BJ (cell line): ENCODE results near the gene RSRP1. TPM values are rescaled to one million over a fixed set of nuclear protein-coding genes. Genes with fewer than 3 reads are reported as not detected.
"Not testable (repeated sequence)": the region's sequence is repeated elsewhere in the genome, so short reads cannot be mapped to it uniquely, and the experiment has no call there.

ENCODE experiments used
- CTCF ChIA-PET: fragments of 350-600 bp; formaldehyde crosslinking; extraction: SDS; loops from one replicate; lab custom pipeline; 2021; ENCODE audit warnings: antibody characterized with exemption, inconsistent platforms; lab: Yijun Ruan, JAX
- POLR2A ChIA-PET: fragments of 300-600 bp; sonication (Branson Sonifier 250); formaldehyde crosslinking; extraction: SDS; loops from one replicate; lab custom pipeline; 2021; ENCODE audit warnings: antibody characterized with exemption; lab: Charles Lee
- DNase-seq: peaks from one replicate; pipeline ENCODE4 v3.0.0-alpha.2; 2011; ENCODE audit warnings: low read depth
- H3K27me3 ChIP-seq: 2 replicates; pipeline ENCODE4 v1.6.0; 2011; ENCODE audit warnings: low read length; ENCODE audit not compliant: control insufficient read depth, insufficient read depth
- H3K36me3 ChIP-seq: 2 replicates; pipeline ENCODE4 v1.5.1; 2011; ENCODE audit warnings: low read length; ENCODE audit not compliant: control insufficient read depth, insufficient read depth
- H3K4me3 ChIP-seq: 2 replicates; pipeline ENCODE4 v1.5.1; 2011; ENCODE audit warnings: low read depth, mild to moderate bottlenecking, control low read depth, low read length
- polyA minus RNA-seq: library from RNA; depleted of rRNA, polyadenylated mRNA; stranded (reverse); fragments of >200 nt; gene quantifications from 2 replicates; pipeline ENCODE4 v1.2.3, GENCODE V29; 2011; rRNA and poly(A)+ RNA removed
- polyA plus RNA-seq: library from polyadenylated mRNA; depleted of rRNA; stranded (reverse); fragments of >200 nt; gene quantifications from 2 replicates; pipeline ENCODE4 v1.2.3, GENCODE V29; 2011; rRNA removed
- TF ChIP-seq, protein P1 (sequence below): IDR thresholded peaks from 2 replicates; pipeline ENCODE4 v1.5.1; 2011; ENCODE audit warnings: low read depth, mild to moderate bottlenecking, control low read depth, inconsistent platforms, low read length, moderate library complexity; ENCODE audit not compliant: insufficient read depth

RSRP1 gene, protein sequence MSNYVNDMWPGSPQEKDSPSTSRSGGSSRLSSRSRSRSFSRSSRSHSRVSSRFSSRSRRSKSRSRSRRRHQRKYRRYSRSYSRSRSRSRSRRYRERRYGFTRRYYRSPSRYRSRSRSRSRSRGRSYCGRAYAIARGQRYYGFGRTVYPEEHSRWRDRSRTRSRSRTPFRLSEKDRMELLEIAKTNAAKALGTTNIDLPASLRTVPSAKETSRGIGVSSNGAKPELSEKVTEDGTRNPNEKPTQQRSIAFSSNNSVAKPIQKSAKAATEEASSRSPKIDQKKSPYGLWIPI
- 59.7 and 70.4 TPM in 2 replicates for polyA plus RNA-seq
- 42.7 and 56.1 TPM in 2 replicates for polyA minus RNA-seq

DNA sequence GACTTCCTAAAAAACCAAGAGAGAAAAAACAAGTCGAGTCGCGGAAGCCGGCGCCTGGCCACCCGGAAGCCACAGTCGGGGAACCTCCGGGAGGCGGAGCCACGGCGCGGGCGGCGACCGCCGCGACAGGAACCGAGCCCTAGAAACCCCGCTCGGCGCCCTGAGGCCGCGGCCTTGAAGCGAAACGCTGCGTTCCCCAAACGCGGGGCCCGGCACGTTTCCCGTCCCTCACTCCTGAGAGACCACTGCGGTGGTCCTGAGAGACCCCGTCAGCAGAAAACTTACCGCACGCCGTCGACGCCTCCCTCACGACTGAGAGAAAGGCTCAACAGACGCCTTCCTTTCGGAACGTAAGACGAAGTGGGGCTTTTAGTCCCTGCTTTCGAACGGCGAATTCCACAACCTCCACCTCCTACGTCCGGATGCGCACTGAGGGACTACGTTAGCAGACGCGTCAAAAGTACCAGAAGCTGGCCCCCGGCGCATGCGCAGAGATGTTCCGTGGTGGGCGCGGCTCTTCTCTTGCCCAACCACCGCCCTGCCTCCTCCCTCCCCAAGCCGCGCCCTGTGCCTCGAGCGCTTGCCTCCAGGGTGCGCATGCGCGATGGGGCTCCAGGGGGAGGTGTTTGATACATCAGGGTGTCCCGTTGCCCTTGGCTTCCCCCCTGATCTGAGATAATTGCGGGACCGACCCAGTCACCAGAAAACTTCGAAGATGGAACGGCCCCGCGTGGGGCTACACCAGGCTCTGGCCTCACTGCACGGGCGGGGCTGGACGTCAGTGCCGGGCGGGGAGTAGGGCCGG lies at the start of gene RSRP1:
TSS of gene RSRP1 (minus strand) at position 431 of the 805 bp plus-strand sequence. CDS start 491 bp downstream, outside the sequence.
- TF ChIP-seq, protein P1, sequence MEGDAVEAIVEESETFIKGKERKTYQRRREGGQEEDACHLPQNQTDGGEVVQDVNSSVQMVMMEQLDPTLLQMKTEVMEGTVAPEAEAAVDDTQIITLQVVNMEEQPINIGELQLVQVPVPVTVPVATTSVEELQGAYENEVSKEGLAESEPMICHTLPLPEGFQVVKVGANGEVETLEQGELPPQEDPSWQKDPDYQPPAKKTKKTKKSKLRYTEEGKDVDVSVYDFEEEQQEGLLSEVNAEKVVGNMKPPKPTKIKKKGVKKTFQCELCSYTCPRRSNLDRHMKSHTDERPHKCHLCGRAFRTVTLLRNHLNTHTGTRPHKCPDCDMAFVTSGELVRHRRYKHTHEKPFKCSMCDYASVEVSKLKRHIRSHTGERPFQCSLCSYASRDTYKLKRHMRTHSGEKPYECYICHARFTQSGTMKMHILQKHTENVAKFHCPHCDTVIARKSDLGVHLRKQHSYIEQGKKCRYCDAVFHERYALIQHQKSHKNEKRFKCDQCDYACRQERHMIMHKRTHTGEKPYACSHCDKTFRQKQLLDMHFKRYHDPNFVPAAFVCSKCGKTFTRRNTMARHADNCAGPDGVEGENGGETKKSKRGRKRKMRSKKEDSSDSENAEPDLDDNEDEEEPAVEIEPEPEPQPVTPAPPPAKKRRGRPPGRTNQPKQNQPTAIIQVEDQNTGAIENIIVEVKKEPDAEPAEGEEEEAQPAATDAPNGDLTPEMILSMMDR: no peak
- POLR2A ChIA-PET: interaction anchor here (1.0 kb wide), 1 partner anchor 15 kb away, joined by 4 read pairs; the partner anchor contains the start of gene SYF2
- H3K27me3 ChIP-seq: no peaks in the 10 kb centered on the region
- H3K4me3 ChIP-seq: peak within 1 kb of the TSS; percentile 89
- CTCF ChIA-PET: interaction anchor here (0.6 kb wide), 1 partner anchor 15 kb away, joined by 3 read pairs; the partner anchor contains the start of gene SYF2
- DNase-seq: peak; percentile 91
- peaks cover 12% of the 10 kb centered on the region for H3K36me3 ChIP-seq

DNA sequence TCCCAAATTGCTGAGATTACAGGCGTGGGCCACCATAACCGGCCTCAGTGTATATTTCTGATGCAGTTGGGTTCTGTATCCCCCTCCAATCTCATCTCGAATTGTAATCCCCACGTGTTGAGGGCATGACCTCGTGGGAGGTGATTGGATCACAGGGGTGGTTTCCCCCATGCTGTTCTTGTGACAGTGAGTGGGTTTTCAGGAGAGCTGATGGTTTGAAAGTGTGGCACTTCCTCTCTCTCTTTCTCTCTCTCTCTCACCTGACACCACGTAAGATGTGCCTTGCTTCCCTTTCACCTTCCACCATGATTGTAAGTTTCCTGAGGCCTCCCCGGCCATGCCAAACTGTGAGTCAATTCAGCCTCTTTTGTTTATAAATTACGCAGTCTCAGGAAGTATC lies 49.2 kb upstream of the RSRP1 start:
- H3K27me3 ChIP-seq, DNase-seq, POLR2A ChIA-PET, H3K36me3 ChIP-seq, CTCF ChIA-PET, H3K4me3 ChIP-seq: not testable (repeated sequence)

DNA sequence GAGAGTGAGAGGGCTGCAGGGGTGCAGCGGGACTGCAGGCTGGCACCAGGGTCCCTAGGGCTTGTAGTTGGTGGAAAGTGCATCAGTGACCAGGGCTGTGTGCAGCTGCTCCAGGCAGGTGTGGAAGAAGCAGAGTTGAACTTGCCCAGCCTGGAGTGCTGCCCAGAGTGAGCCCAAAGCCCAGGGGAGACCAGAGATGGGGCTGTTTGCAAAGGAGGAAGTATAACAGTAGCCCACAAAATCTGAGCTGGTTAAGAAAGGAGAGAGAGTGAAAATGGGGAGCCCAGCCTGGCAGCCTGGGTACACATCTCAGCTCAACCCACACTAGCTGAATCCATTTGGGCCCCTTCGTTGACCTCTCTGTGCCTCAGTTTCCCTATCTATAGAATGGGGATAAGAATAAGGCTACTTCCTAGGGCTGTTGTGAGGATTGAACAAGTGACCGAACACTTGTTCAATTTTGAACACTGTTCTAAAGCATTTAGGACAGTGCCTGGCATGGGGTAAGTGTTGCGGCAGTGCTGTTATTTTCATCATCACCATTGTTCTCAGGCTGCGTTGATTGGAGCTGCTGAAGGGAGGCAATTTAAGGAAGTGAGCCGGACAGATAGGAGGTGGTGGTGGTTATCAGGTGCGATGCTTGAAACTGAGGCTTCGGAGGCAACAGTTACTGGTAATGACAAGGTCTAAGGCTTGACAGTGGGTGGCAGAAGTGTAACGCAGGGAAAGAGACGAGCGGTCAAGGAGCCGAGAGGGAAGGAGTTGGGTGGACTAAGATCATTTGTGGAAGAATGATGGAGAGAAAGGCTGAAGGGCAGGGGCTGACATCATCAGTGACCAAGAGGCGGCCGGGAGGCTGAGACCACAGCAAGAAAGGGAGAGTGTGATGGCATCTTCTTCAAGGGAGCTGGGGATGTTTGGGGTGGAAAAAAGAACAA lies 47.9 kb upstream of the RSRP1 start:
- CTCF ChIA-PET, H3K4me3 ChIP-seq, DNase-seq, H3K27me3 ChIP-seq, POLR2A ChIA-PET, H3K36me3 ChIP-seq: not testable (repeated sequence)

DNA sequence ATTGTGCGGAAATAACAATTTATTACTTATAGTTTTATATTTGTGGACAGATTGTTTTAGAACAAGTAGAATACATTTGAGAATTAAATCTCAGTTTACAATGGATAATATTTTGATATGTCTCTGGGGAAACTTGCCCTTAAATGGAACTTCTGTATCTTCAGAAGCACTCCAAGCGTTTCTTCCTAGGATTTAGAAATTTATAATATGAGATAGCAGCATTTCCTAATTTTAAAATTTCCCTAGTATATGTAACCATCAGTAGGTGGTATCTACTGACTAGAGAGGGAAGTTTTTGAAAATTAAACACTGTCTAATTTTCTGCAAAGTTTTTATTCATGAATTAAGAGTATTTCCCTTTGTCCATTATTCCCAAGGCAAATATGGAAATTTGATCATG lies 46.2 kb upstream of the RSRP1 start:
- H3K4me3 ChIP-seq, H3K36me3 ChIP-seq, DNase-seq, CTCF ChIA-PET, POLR2A ChIA-PET, H3K27me3 ChIP-seq: not testable (repeated sequence)

DNA sequence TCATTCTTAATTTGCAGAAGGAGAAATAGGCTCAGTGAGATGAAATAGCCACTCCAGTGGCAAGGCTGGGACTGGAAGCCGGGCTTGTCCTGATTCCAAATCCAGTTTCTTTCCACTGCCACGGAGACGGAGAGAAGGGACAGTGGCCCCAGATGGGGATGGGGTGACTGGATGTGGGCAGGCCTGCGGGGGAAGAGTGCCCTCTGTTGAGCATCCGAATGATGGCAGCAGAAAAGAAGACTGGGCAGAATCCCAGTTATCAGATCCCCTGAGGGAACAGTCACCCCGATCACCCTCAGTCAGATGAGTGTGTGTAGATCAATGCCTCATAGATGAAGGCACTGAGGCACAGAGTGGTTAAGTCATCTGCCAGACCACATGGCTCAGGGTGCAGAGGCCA lies 42.8 kb upstream of the RSRP1 start:
- POLR2A ChIA-PET, H3K27me3 ChIP-seq, CTCF ChIA-PET, DNase-seq, H3K36me3 ChIP-seq, H3K4me3 ChIP-seq: not testable (repeated sequence)
- TF ChIP-seq, protein P1: peak; percentile 22; the same call in 1 of the 2 replicates

DNA sequence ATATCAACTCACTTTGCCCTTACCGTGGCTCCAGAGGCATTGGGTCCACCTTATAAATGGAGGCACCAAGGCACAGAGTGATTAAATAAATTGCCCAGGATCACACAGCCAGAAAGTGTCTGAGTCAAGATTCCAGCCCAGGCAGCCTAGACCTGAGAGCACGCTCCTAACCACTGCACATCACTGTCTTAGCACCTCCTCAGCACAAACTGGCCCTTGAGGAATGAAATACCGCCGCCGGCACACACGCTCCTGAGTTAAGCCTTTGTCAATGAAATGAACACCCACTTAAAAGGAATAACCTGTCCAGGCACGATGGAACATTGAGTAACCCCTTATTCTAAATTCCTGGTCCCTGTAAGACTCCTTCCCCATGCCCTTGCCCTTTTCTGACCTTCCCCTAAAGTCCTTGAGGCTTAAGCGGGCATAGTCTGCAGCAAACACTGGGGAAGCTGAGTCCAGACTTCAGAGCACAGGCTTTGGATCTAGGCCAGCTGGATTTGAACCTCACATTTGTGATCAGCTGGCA lies 41.4 kb upstream of the RSRP1 start:
- H3K4me3 ChIP-seq, H3K36me3 ChIP-seq, H3K27me3 ChIP-seq, CTCF ChIA-PET, POLR2A ChIA-PET, DNase-seq: not testable (repeated sequence)

DNA sequence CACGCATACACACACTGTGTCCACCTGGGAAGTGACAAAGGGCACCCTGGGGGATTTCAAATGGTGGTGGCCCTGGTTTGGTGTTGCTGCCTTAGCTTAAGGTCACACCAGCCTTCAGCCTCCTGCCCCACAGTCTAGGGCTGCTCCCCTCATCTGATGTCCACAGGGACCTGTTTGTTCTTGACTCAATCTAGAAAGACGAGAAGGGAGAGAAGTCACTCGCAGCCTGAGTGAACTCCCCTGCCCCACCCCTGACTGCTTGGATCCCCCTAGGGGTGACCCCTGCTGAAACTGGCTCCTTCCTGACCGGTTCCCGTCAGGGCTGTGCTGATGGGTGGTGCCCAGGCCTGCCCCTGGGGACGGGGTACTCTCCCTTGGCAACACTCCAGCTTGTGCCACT lies 39.9 kb upstream of the RSRP1 start:
- H3K4me3 ChIP-seq, POLR2A ChIA-PET, H3K36me3 ChIP-seq, CTCF ChIA-PET, DNase-seq, H3K27me3 ChIP-seq: not testable (repeated sequence)

DNA sequence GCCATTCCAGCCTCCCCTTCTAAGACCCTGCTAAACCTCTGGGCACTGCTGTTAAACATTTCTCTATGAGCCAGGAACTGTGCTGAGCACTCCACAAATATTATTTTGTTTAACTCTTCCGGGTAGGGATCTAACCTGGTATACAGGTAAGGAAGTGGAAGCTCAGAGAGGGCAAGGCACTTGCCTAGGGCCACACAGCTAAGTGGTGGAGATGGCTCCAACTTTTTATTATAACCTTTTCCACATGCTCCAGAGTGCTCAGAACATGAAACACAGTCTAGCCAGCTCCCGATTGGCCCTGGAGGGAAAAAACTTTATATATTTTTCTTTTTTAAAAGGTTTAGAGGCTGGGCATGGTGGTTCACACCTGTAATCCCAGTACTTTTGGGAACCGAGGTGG lies 38.6 kb upstream of the RSRP1 start:
- DNase-seq, POLR2A ChIA-PET, H3K36me3 ChIP-seq, CTCF ChIA-PET, H3K4me3 ChIP-seq, H3K27me3 ChIP-seq: not testable (repeated sequence)

DNA sequence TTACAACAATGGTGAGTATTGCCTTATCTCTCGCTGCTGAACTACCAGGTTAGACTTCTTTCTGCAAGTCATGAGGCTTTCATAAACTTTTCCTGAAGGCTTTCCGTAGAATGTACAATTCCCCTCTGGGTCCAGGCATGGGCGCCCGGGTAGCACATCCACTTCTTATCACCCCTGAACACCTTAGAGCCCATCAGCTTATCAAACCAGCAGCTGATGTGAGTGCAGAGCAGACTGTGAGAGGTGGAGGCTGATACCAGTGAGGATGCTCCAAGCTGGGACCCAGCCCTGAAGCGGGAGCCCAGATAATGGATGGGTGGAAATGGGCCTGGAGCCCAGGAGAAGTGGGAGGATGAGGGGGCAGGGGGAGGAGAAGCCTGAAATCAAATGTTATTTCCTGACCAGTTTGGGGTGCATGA lies 32.4 kb upstream of the RSRP1 start:
- CTCF ChIA-PET, H3K27me3 ChIP-seq, H3K4me3 ChIP-seq, DNase-seq, H3K36me3 ChIP-seq: not testable (repeated sequence)
- POLR2A ChIA-PET: interaction anchor here (0.7 kb wide), 1 partner anchor 47 kb away, joined by 11 read pairs; no protein-coding TSS in a partner anchor

DNA sequence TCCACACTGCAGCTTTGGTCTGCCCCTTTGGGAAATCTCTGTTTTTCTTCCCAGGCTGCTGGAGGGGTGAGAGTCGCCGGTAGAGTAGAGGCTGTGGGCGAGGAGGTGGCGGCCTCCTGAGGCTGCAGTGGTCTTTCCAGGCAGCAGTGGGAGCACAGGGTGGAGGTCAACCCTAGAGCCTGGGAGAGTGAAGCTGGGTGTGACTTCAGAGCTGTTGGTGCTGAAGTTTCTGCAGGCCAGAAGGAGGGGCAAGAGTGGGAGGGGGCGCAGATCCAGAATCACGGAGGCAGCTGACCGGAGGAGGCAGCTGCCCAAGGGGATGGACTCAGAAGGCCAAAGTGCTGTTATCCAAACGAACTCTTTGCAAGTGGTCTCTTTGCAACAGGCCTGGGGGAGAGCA lies 31.5 kb upstream of the RSRP1 start:
- CTCF ChIA-PET, POLR2A ChIA-PET, H3K36me3 ChIP-seq, H3K4me3 ChIP-seq, H3K27me3 ChIP-seq, DNase-seq: not testable (repeated sequence)
